HL-60 (cell line): ENCODE measurements around the gene CSAD.

Source experiments
- GABPA ChIP-seq: IDR thresholded peaks from 2 replicates; pipeline ENCODE4 v1.6.1; 2012; ENCODE audit warnings: low read depth
- POLR2AphosphoS5 ChIP-seq: IDR thresholded peaks from 2 replicates; pipeline ENCODE4 v1.6.1; 2012; ENCODE audit warnings: low read depth
- SPI1 ChIP-seq: IDR thresholded peaks from 2 replicates; pipeline ENCODE4 v1.6.1; 2012; ENCODE audit warnings: low read depth, mild to moderate bottlenecking, borderline replicate concordance
- TF ChIP-seq, protein P1 (sequence below): IDR thresholded peaks from 2 replicates; pipeline ENCODE4 v1.6.1; 2012; ENCODE audit warnings: low read depth; ENCODE audit not compliant: insufficient replicate concordance
- TF ChIP-seq, protein P2 (sequence below): IDR thresholded peaks from one replicate; pipeline ENCODE4 v1.5.1; 2011; ENCODE audit warnings: low read length, control low read depth, inconsistent platforms; ENCODE audit not compliant: insufficient read depth

DNA sequence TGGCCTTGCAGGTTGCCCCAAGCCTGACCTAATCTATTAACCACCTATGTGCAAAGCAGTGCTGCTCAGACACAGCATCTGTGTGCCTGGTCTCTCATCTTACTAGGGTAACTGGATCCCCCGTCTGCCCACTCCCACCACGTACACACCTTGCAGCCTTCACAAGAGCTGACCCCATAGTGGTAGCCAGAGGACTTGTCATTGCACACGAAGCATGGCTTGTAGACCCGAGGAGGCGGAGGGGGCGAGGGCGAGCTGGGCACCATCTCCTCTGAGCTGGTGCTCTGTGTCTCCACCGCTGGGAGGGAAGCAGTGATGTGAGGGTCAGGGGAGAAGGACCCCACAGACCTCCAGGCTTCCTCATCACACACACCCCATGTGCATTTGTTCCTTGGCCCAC is 34.8 kb upstream of the CSAD start:
- TF ChIP-seq, protein P1, sequence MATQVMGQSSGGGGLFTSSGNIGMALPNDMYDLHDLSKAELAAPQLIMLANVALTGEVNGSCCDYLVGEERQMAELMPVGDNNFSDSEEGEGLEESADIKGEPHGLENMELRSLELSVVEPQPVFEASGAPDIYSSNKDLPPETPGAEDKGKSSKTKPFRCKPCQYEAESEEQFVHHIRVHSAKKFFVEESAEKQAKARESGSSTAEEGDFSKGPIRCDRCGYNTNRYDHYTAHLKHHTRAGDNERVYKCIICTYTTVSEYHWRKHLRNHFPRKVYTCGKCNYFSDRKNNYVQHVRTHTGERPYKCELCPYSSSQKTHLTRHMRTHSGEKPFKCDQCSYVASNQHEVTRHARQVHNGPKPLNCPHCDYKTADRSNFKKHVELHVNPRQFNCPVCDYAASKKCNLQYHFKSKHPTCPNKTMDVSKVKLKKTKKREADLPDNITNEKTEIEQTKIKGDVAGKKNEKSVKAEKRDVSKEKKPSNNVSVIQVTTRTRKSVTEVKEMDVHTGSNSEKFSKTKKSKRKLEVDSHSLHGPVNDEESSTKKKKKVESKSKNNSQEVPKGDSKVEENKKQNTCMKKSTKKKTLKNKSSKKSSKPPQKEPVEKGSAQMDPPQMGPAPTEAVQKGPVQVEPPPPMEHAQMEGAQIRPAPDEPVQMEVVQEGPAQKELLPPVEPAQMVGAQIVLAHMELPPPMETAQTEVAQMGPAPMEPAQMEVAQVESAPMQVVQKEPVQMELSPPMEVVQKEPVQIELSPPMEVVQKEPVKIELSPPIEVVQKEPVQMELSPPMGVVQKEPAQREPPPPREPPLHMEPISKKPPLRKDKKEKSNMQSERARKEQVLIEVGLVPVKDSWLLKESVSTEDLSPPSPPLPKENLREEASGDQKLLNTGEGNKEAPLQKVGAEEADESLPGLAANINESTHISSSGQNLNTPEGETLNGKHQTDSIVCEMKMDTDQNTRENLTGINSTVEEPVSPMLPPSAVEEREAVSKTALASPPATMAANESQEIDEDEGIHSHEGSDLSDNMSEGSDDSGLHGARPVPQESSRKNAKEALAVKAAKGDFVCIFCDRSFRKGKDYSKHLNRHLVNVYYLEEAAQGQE = no peak
- TF ChIP-seq, protein P2, sequence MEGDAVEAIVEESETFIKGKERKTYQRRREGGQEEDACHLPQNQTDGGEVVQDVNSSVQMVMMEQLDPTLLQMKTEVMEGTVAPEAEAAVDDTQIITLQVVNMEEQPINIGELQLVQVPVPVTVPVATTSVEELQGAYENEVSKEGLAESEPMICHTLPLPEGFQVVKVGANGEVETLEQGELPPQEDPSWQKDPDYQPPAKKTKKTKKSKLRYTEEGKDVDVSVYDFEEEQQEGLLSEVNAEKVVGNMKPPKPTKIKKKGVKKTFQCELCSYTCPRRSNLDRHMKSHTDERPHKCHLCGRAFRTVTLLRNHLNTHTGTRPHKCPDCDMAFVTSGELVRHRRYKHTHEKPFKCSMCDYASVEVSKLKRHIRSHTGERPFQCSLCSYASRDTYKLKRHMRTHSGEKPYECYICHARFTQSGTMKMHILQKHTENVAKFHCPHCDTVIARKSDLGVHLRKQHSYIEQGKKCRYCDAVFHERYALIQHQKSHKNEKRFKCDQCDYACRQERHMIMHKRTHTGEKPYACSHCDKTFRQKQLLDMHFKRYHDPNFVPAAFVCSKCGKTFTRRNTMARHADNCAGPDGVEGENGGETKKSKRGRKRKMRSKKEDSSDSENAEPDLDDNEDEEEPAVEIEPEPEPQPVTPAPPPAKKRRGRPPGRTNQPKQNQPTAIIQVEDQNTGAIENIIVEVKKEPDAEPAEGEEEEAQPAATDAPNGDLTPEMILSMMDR = no peak
- TF ChIP-seq SPI1 (no peak), POLR2AphosphoS5 (no peak), GABPA (no peak)
